ENCODE data around the gene SLC39A6. TPM values are rescaled to one million over a fixed set of nuclear protein-coding genes. Genes with fewer than 3 reads are reported as not detected.

The SLC39A6 gene
- total RNA-seq, 1 donor from 2014 or later = 80.1 TPM

DNA sequence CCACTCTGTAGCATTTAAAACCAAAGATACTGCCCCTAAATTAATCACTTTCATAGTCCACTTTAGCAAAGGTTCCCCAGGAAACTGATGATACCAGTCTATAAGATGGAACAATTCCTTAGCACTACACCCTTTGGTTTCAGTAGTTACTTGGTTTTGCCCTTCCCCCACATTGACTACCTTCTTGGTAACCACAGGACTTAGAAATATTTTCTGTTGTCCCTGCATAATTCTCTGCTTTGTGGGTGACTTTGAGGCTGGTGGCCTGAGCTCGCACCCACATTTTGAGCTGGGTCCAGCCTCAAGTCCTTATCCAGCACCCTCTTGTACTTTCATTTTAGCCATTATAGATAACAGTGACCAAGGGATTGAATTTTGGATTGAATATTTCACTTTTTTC, 23.6 kb upstream of the SLC39A6 start:
- TF ChIP-seq, protein P1, sequence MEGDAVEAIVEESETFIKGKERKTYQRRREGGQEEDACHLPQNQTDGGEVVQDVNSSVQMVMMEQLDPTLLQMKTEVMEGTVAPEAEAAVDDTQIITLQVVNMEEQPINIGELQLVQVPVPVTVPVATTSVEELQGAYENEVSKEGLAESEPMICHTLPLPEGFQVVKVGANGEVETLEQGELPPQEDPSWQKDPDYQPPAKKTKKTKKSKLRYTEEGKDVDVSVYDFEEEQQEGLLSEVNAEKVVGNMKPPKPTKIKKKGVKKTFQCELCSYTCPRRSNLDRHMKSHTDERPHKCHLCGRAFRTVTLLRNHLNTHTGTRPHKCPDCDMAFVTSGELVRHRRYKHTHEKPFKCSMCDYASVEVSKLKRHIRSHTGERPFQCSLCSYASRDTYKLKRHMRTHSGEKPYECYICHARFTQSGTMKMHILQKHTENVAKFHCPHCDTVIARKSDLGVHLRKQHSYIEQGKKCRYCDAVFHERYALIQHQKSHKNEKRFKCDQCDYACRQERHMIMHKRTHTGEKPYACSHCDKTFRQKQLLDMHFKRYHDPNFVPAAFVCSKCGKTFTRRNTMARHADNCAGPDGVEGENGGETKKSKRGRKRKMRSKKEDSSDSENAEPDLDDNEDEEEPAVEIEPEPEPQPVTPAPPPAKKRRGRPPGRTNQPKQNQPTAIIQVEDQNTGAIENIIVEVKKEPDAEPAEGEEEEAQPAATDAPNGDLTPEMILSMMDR (IDR thresholded peaks at IDR 0.05; ENCODE audit: unreplicated experiment) = no peak
- no peak overlapping the region for H3K4me3 Mint-ChIP-seq (ENCODE audit: low read depth)
- DNase-seq (ENCODE audit: low spot score, unreplicated experiment) = no peak
- no peaks in the 10 kb centered on the region for H3K4me1 Mint-ChIP-seq (ENCODE audit: low read depth)
- H3K27me3 Mint-ChIP-seq = no peaks in the 10 kb centered on the region
- peaks cover 23% of the 10 kb centered on the region for H3K36me3 Mint-ChIP-seq (ENCODE audit: insufficient read depth)
- H3K27ac Mint-ChIP-seq = no peak overlapping the region
- H3K9me3 Mint-ChIP-seq (ENCODE audit: low read depth) = no peaks in the 10 kb centered on the region

DNA sequence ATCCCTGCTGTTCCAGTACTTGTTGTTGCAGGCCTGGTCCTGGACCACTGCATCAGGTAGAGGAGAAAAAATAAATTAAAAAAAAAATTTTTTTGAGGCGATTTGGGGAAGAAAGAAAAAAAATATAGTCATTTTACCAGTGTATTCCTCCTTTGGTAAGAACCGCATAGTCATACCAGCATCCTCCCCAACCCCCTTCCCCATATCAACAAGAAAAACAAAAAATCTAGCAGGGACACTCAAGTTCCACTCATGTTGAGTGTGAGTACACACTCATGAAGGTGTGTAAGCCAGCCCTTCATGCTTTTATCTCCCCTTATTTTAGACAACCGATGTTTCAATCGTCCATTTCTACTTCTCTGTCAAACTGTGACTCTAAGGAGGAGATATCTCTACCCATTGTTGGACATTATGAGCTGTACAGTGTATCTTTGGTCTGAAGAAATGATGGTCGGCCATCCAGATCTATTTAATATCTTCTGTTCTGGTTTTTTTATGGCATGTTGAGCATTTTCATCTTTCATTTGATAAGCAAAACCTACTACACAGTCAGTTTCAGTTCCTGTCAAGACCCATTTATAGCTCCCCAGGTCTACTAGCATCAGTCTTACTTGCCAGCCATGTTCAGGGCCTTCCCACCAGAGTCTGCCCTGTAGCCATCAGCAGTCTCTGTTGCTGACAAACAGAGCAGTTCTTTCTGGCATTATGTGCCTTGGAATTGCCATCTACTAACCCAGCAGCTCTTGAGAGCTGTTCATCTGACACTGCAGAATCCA, 20.6 kb upstream of the SLC39A6 start:
- Mint-ChIP-seq H3K4me1 (ENCODE audit: low read depth) (no peaks in the 10 kb centered on the region), H3K36me3 (ENCODE audit: insufficient read depth) (peaks cover 16% of the 10 kb centered on the region), H3K27ac (no peak overlapping the region), H3K4me3 (ENCODE audit: low read depth) (no peak overlapping the region), H3K27me3 (no peaks in the 10 kb centered on the region), H3K9me3 (ENCODE audit: low read depth) (no peaks in the 10 kb centered on the region)
- TF ChIP-seq, protein P1 (IDR thresholded peaks at IDR 0.05; ENCODE audit: unreplicated experiment) = no peak
- no peak for DNase-seq (ENCODE audit: low spot score, unreplicated experiment)

DNA sequence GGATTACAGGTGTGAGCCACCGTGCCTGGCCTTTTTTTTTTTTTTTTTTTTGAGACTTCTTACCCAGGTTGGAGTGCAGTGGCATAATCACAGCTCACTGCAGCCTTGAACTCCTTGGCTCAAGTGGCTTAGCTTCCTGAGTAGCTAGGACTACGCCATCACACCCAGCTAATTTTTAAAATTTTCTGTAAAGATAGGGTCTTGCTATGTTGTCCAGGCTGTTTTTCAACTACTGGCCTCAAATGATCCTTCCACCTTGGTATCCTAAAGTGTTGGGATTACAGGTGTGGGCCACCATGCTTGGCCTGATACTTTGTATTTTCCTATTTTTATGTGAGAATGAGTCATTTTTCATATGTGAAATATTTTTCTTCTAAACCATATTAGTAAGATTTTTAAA, 14.3 kb upstream of the SLC39A6 start:
- Mint-ChIP-seq H3K4me1 (ENCODE audit: low read depth) (no peaks in the 10 kb centered on the region), H3K27ac (no peak overlapping the region), H3K27me3 (no peaks in the 10 kb centered on the region), H3K9me3 (ENCODE audit: low read depth) (no peaks in the 10 kb centered on the region), H3K36me3 (ENCODE audit: insufficient read depth) (peaks cover 12% of the 10 kb centered on the region), H3K4me3 (ENCODE audit: low read depth) (no peak overlapping the region)
- no peak for DNase-seq (ENCODE audit: low spot score, unreplicated experiment)
- TF ChIP-seq, protein P1 (IDR thresholded peaks at IDR 0.05; ENCODE audit: unreplicated experiment) = no peak

DNA sequence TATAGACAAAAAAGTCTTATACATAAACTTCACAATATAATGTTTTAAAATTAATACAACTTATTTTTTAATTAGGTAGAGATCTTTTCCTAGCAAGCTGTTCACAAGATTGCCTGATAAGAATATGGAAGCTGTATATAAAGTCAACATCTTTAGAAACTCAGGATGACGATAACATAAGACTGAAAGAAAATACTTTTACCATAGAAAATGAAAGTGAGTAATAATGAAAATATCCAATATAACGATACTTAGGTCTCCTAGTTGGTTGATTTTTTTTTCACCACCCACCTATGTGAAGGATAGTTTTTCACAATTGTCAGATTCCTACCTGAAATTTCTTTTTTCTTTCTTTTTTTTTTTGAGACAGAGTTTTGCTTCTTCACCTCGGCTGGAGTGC, 13.6 kb upstream of the SLC39A6 start:
- TF ChIP-seq, protein P1 (IDR thresholded peaks at IDR 0.05; ENCODE audit: unreplicated experiment) = no peak
- H3K9me3 Mint-ChIP-seq (ENCODE audit: low read depth) = no peaks in the 10 kb centered on the region
- H3K4me3 Mint-ChIP-seq (ENCODE audit: low read depth) = no peak overlapping the region
- DNase-seq (ENCODE audit: low spot score, unreplicated experiment) = no peak
- H3K36me3 Mint-ChIP-seq (ENCODE audit: insufficient read depth) = peaks cover 12% of the 10 kb centered on the region
- H3K27me3 Mint-ChIP-seq = no peaks in the 10 kb centered on the region
- H3K27ac Mint-ChIP-seq = no peak overlapping the region
- H3K4me1 Mint-ChIP-seq (ENCODE audit: low read depth) = no peaks in the 10 kb centered on the region

DNA sequence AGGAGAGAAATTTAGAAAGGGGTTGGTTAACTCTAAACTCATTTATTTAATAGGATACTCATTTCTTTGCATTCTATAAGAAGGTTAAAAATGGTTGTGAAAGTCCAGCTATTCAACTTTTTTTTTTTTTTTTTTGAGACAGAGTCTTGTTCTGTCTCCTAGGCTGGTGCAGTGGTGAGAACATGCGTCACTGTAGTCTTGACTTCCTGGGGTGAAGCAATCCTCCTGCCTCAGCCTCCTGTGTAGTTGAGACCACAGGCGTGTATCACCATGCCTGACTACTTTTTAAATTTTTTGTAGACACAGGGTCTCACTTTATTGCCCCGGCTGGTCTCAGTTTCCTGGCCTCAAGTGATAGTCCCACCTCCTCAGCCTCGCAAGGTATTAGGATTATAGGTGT, 12.4 kb upstream of the SLC39A6 start:
- no peaks in the 10 kb centered on the region for H3K4me1 Mint-ChIP-seq (ENCODE audit: low read depth)
- no peak for DNase-seq (ENCODE audit: low spot score, unreplicated experiment)
- H3K27me3 Mint-ChIP-seq = no peaks in the 10 kb centered on the region
- H3K36me3 Mint-ChIP-seq (ENCODE audit: insufficient read depth) = peaks cover 14% of the 10 kb centered on the region
- TF ChIP-seq, protein P1 (IDR thresholded peaks at IDR 0.05; ENCODE audit: unreplicated experiment) = no peak
- no peak overlapping the region for H3K27ac Mint-ChIP-seq
- no peaks in the 10 kb centered on the region for H3K9me3 Mint-ChIP-seq (ENCODE audit: low read depth)
- H3K4me3 Mint-ChIP-seq (ENCODE audit: low read depth) = no peak overlapping the region
